HepG2 (cell line): ENCODE data around the gene PFDN5. TPM values are rescaled to one million over a fixed set of nuclear protein-coding genes. Genes with fewer than 3 reads are reported as not detected.
A peak's percentile ranks its signal among the peaks of the same experiment; 100 is the strongest.

Experiments used
- EEA1 ChIP-seq: sonication (generic); formaldehyde crosslinking; IDR thresholded peaks from 2 replicates; pipeline ENCODE4 v1.5.1; 2020; ENCODE audit warnings: mild to moderate bottlenecking, missing genetic modification reagents, borderline replicate concordance
- GMEB1 ChIP-seq: sonication (generic); formaldehyde crosslinking; IDR thresholded peaks from 2 replicates; pipeline ENCODE4 v1.5.1; 2020; ENCODE audit warnings: missing genetic modification reagents, mild to moderate bottlenecking, borderline replicate concordance
- GPN1 ChIP-seq: sonication (generic); formaldehyde crosslinking; IDR thresholded peaks from 2 replicates; pipeline ENCODE4 v1.5.1; 2020; ENCODE audit warnings: missing genetic modification reagents, borderline replicate concordance
- KLF12 ChIP-seq: sonication (generic); formaldehyde crosslinking; IDR thresholded peaks from 2 replicates; pipeline ENCODE4 v1.4.0; 2020; ENCODE audit warnings: missing genetic modification reagents, borderline replicate concordance
- KLF16 ChIP-seq, 2 experiments: sonication (generic) in 1 of 2; formaldehyde crosslinking in 1 of 2; IDR thresholded peaks; 2 replicates each; pipeline versions ENCODE4 v1.6.1 to v1.8.0; 2016 to 2023; ENCODE audit warnings: missing genetic modification reagents in 2 of 2, missing compliant biosample characterization in 1 of 2
- LCORL ChIP-seq, 2 experiments: fragments of 450-650 bp in 1 of 2; sonication (generic) in 1 of 2; formaldehyde crosslinking in 1 of 2; IDR thresholded peaks; 2 replicates each; pipeline versions ENCODE4 v1.5.0 to v1.6.1; 2017 to 2020; ENCODE audit warnings: antibody characterized with exemption in 1 of 2, missing genetic modification reagents in 1 of 2
- MEIS1 ChIP-seq: sonication (generic); formaldehyde crosslinking; IDR thresholded peaks from 2 replicates; pipeline ENCODE4 v1.9.0; 2021; ENCODE audit warnings: mild to moderate bottlenecking, missing genetic modification reagents, moderate library complexity, borderline replicate concordance
- MYNN ChIP-seq: sonication (generic); formaldehyde crosslinking; IDR thresholded peaks from 2 replicates; pipeline ENCODE4 v1.4.0; 2020; ENCODE audit warnings: mild to moderate bottlenecking, low read depth, missing genetic modification reagents
- PHF8 ChIP-seq: sonication (generic); formaldehyde crosslinking; IDR thresholded peaks from 2 replicates; pipeline ENCODE4 v1.5.0; 2020; ENCODE audit warnings: missing genetic modification reagents
- SP5 ChIP-seq: IDR thresholded peaks from 2 replicates; pipeline ENCODE4 v1.6.1; 2016; ENCODE audit warnings: low read depth, borderline replicate concordance
- SRF ChIP-seq: IDR thresholded peaks from 2 replicates; pipeline ENCODE4 v1.6.1; 2011; ENCODE audit warnings: mild to moderate bottlenecking, low read depth, low read length, moderate library complexity
- TGIF2 ChIP-seq: IDR thresholded peaks from 2 replicates; pipeline ENCODE4 v1.6.1; 2016; ENCODE audit warnings: control low read depth, missing compliant biosample characterization
- ZFP37 ChIP-seq: sonication (generic); formaldehyde crosslinking; IDR thresholded peaks from 2 replicates; pipeline ENCODE4 v1.4.0; 2020; ENCODE audit warnings: missing genetic modification reagents, borderline replicate concordance
- ZNF225 ChIP-seq: sonication (generic); formaldehyde crosslinking; IDR thresholded peaks from 2 replicates; pipeline ENCODE4 v1.4.0; 2020; ENCODE audit warnings: mild to moderate bottlenecking, missing genetic modification reagents
- ZNF44 ChIP-seq: sonication (generic); formaldehyde crosslinking; IDR thresholded peaks from 2 replicates; pipeline ENCODE4 v1.5.1; 2020; ENCODE audit warnings: mild to moderate bottlenecking, missing genetic modification reagents
- ZNF766 ChIP-seq: sonication (generic); formaldehyde crosslinking; IDR thresholded peaks from 2 replicates; pipeline ENCODE4 v1.5.0; 2020; ENCODE audit warnings: missing genetic modification reagents, borderline replicate concordance
- ZNF768 ChIP-seq: sonication (generic); formaldehyde crosslinking; IDR thresholded peaks from 2 replicates; pipeline ENCODE4 v1.4.0; 2020; ENCODE audit warnings: missing genetic modification reagents
- ZNF773 ChIP-seq: sonication (generic); formaldehyde crosslinking; IDR thresholded peaks from 2 replicates; pipeline ENCODE4 v1.4.0; 2020; ENCODE audit warnings: missing genetic modification reagents, borderline replicate concordance
- ZNF782 ChIP-seq: sonication (generic); formaldehyde crosslinking; IDR thresholded peaks from 2 replicates; pipeline ENCODE4 v1.4.0; 2020; ENCODE audit warnings: missing genetic modification reagents, mild to moderate bottlenecking, borderline replicate concordance
- polyA plus RNA-seq, 8 experiments: library from polyadenylated mRNA; depleted of rRNA in 3 of 8; stranded (reverse) in 7 of 8; unstranded in 1 of 8; fragments of >200 nt; fragmentation: Illumina TruSeq in 4 of 8; extraction: Trizol in 4 of 8; gene quantifications; 2 replicates each; pipeline versions ENCODE4 v1.2.1 to v1.2.3, GENCODE V29; 2011 to 2016; ENCODE audit warnings: low read depth in 4 of 8, missing spikeins in 1 of 8, mixed read lengths in 1 of 8; ENCODE audit not compliant: insufficient read depth in 1 of 8
- total RNA-seq, 5 experiments: library from RNA; depleted of rRNA; stranded (reverse); fragments of >200 nt; fragmentation: Illumina TruSeq; extraction: Trizol; gene quantifications; 2 replicates each; pipeline ENCODE4 v1.2.3, GENCODE V29; 2016; ENCODE audit warnings: low read depth in 1 of 5
- TF ChIP-seq, protein P1 (sequence below): sonication (generic); formaldehyde crosslinking; IDR thresholded peaks from 2 replicates; pipeline ENCODE4 v1.9.0; 2021; ENCODE audit warnings: missing genetic modification reagents, mild to moderate bottlenecking, borderline replicate concordance
- TF ChIP-seq, protein P2 (sequence below): sonication (generic); formaldehyde crosslinking; IDR thresholded peaks from 2 replicates; pipeline ENCODE4 v1.4.0; 2020; ENCODE audit warnings: missing genetic modification reagents
- TF ChIP-seq, protein P3 (sequence below): sonication (generic); formaldehyde crosslinking; IDR thresholded peaks from 2 replicates; pipeline ENCODE4 v1.5.0; 2020; ENCODE audit warnings: missing genetic modification reagents

Gene PFDN5
- total and polyA plus RNA-seq, 2 of the 13 experiments (the other 11 are each of a cell fraction or from before 2014, with no cell fraction given): 449 to 462 TPM

DNA sequence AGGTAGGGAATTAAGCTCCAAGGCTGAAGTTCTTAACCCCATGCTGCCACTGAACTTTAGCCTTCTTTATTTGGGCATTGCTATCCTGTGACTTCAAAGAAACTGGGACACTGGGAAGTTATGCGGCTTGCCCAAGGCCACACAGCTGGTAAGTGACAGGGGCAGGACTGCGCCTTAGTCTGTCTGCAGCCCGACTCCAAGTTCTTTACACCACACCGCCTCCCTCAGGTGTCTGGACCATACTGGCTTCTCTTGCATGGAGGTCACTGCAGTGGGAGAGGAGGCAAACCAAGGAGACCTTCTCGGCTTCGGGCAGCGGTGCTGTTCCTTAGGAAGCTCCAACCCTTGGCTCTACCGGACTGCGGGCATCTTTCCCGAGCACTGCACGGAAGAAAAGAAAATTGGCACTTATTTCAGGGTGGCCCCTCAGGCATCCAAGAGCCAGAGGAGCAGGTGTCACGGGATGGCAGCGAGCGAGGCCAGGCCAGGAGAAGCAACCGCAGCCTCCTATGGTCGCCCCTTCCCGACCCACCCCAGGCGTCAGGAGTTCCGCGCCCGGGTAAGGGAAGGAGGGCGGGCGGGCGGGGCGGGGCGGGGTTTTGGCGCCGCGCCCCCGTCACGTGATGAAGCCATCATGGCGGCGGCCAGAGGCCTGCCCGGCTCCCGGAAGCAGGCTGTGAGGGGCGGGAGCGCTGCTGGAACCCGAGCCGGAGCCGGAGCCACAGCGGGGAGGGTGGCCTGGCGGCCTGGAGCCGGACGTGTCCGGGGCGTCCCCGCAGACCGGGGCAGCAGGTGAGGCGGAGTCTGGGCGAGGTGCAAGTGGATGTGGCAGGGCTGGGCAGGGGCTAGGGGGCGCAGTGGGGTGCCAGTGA, 43.6 kb upstream of the PFDN5 start (continued):
- TF ChIP-seq, protein P1, sequence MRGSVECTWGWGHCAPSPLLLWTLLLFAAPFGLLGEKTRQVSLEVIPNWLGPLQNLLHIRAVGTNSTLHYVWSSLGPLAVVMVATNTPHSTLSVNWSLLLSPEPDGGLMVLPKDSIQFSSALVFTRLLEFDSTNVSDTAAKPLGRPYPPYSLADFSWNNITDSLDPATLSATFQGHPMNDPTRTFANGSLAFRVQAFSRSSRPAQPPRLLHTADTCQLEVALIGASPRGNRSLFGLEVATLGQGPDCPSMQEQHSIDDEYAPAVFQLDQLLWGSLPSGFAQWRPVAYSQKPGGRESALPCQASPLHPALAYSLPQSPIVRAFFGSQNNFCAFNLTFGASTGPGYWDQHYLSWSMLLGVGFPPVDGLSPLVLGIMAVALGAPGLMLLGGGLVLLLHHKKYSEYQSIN: no peak
- TF ChIP-seq, protein P2, sequence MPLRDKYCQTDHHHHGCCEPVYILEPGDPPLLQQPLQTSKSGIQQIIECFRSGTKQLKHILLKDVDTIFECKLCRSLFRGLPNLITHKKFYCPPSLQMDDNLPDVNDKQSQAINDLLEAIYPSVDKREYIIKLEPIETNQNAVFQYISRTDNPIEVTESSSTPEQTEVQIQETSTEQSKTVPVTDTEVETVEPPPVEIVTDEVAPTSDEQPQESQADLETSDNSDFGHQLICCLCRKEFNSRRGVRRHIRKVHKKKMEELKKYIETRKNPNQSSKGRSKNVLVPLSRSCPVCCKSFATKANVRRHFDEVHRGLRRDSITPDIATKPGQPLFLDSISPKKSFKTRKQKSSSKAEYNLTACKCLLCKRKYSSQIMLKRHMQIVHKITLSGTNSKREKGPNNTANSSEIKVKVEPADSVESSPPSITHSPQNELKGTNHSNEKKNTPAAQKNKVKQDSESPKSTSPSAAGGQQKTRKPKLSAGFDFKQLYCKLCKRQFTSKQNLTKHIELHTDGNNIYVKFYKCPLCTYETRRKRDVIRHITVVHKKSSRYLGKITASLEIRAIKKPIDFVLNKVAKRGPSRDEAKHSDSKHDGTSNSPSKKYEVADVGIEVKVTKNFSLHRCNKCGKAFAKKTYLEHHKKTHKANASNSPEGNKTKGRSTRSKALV (CRISPR knock-in tag): peak; percentile 57; the same call in 1 of the 2 replicates
- TF ChIP-seq SP5 (CRISPR knock-in tag) (peak; percentile 34; the same call in 1 of the 2 replicates), ZNF225 (peak; percentile 41; the same call in 1 of the 2 replicates), KLF12 (CRISPR knock-in tag) (peak; percentile 62; the same call in 1 of the 2 replicates), ZNF782 (CRISPR knock-in tag) (no peak), SRF (peak; percentile 56; the same call in 1 of the 2 replicates), KLF16 (CRISPR knock-in tag; IDR thresholded peaks at IDR 0.05) (peak in 1 of 2 experiments; percentile 41; a peak in 1 of 4 replicates), PHF8 (peak; percentile 96), LCORL (IDR thresholded peaks at IDR 0.05) (no peak), LCORL (CRISPR knock-in tag; IDR thresholded peaks at IDR 0.05) (peak; percentile 58; the same call in 1 of the 2 replicates), EEA1 (CRISPR knock-in tag) (0 out of 2 replicates have a peak, but pooled peaks have one; percentile 1), GPN1 (CRISPR knock-in tag) (no peak), ZFP37 (CRISPR knock-in tag) (0 out of 2 replicates have a peak, but pooled peaks have one; percentile 8), MEIS1 (CRISPR knock-in tag) (no peak), GMEB1 (peak; percentile 61; the same call in 1 of the 2 replicates), ZNF773 (CRISPR knock-in tag) (peak; percentile 66; the same call in 1 of the 2 replicates), TGIF2 (CRISPR knock-in tag) (peak; percentile 92), ZNF768 (peak; percentile 83), MYNN (CRISPR knock-in tag) (no peak), ZNF766 (CRISPR knock-in tag) (peak; percentile 73; the same call in 1 of the 2 replicates), ZNF44 (peak; percentile 85; the same call in 1 of the 2 replicates)
- TF ChIP-seq, protein P3, sequence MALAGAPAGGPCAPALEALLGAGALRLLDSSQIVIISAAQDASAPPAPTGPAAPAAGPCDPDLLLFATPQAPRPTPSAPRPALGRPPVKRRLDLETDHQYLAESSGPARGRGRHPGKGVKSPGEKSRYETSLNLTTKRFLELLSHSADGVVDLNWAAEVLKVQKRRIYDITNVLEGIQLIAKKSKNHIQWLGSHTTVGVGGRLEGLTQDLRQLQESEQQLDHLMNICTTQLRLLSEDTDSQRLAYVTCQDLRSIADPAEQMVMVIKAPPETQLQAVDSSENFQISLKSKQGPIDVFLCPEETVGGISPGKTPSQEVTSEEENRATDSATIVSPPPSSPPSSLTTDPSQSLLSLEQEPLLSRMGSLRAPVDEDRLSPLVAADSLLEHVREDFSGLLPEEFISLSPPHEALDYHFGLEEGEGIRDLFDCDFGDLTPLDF (CRISPR knock-in tag): peak; percentile 79
